Measurements from ENCODE around the gene DARS1.
A peak's percentile ranks its signal among the peaks of the same experiment; 100 is the strongest.

The DARS1 gene

GRCh38 chr2:135985018-135985825 is at the start of gene DARS1:
Gene DARS1, minus strand, starts transcription at chr2:135985626. Its CDS starts 158 bp downstream, at chr2:135985468.
- peak within 1 kb of the TSS; percentile 89 for H3K4me3 ChIP-seq (ENCODE audit: low read length)
- no peak for TF ChIP-seq ZNF274 (IDR thresholded peaks at IDR 0.05; ENCODE audit: low read depth, low read length)

GRCh38 chr2:136034629-136035028 is 49.2 kb upstream of the DARS1 start:
- no peak overlapping the region for H3K4me3 ChIP-seq (ENCODE audit: low read length)
- no peak for TF ChIP-seq ZNF274 (IDR thresholded peaks at IDR 0.05; ENCODE audit: low read depth, low read length)

- no peak for TF ChIP-seq ZNF274 (IDR thresholded peaks at IDR 0.05; ENCODE audit: low read depth, low read length)
- H3K4me3 ChIP-seq (ENCODE audit: low read length), result no peak overlapping the region
Observed at GRCh38 chr2:136032817-136033535, 47.5 kb upstream of the DARS1 start.

GRCh38 chr2:136032192-136032591 is 46.8 kb upstream of the DARS1 start:
- TF ChIP-seq ZNF274 (IDR thresholded peaks at IDR 0.05; ENCODE audit: low read depth, low read length), result no peak

GRCh38 chr2:136031711-136032110 is 46.3 kb upstream of the DARS1 start:
- no peak overlapping the region for H3K4me3 ChIP-seq (ENCODE audit: low read length)
- TF ChIP-seq ZNF274 (IDR thresholded peaks at IDR 0.05; ENCODE audit: low read depth, low read length), result no peak

More at GRCh38 chr2:136032192-136032591, 46.8 kb upstream of the DARS1 start:
- H3K4me3 ChIP-seq (ENCODE audit: low read length), result no peak overlapping the region

- no peak overlapping the region for H3K4me3 ChIP-seq (ENCODE audit: low read length)
- TF ChIP-seq ZNF274 (IDR thresholded peaks at IDR 0.05; ENCODE audit: low read depth, low read length), result no peak
Observed at GRCh38 chr2:136030406-136030805, 45.0 kb upstream of the DARS1 start.

GRCh38 chr2:136029149-136029548 is 43.7 kb upstream of the DARS1 start:
- no peak for TF ChIP-seq ZNF274 (IDR thresholded peaks at IDR 0.05; ENCODE audit: low read depth, low read length)
- no peak overlapping the region for H3K4me3 ChIP-seq (ENCODE audit: low read length)

GRCh38 chr2:136028001-136028400 is 42.6 kb upstream of the DARS1 start:
- no peak overlapping the region for H3K4me3 ChIP-seq (ENCODE audit: low read length)
- no peak for TF ChIP-seq ZNF274 (IDR thresholded peaks at IDR 0.05; ENCODE audit: low read depth, low read length)

- TF ChIP-seq ZNF274 (IDR thresholded peaks at IDR 0.05; ENCODE audit: low read depth, low read length), result no peak
- H3K4me3 ChIP-seq (ENCODE audit: low read length), result no peak overlapping the region
Observed at GRCh38 chr2:136027112-136027511, 41.7 kb upstream of the DARS1 start.

GRCh38 chr2:136025057-136025973 is 39.9 kb upstream of the DARS1 start:
- TF ChIP-seq ZNF274 (IDR thresholded peaks at IDR 0.05; ENCODE audit: low read depth, low read length), result no peak
- no peak overlapping the region for H3K4me3 ChIP-seq (ENCODE audit: low read length)

GRCh38 chr2:136024616-136025015 is 39.2 kb upstream of the DARS1 start:
- no peak for TF ChIP-seq ZNF274 (IDR thresholded peaks at IDR 0.05; ENCODE audit: low read depth, low read length)
- H3K4me3 ChIP-seq (ENCODE audit: low read length), result no peak overlapping the region

GRCh38 chr2:136024185-136024584 is 38.8 kb upstream of the DARS1 start:
- TF ChIP-seq ZNF274 (IDR thresholded peaks at IDR 0.05; ENCODE audit: low read depth, low read length), result no peak
- H3K4me3 ChIP-seq (ENCODE audit: low read length), result no peak overlapping the region

GRCh38 chr2:136023416-136023815 is 38.0 kb upstream of the DARS1 start:
- no peak for TF ChIP-seq ZNF274 (IDR thresholded peaks at IDR 0.05; ENCODE audit: low read depth, low read length)
- H3K4me3 ChIP-seq (ENCODE audit: low read length), result no peak overlapping the region

Data from GM08714 (cell line).